Measurements from ENCODE around the gene LECT2.

Gene LECT2

DNA sequence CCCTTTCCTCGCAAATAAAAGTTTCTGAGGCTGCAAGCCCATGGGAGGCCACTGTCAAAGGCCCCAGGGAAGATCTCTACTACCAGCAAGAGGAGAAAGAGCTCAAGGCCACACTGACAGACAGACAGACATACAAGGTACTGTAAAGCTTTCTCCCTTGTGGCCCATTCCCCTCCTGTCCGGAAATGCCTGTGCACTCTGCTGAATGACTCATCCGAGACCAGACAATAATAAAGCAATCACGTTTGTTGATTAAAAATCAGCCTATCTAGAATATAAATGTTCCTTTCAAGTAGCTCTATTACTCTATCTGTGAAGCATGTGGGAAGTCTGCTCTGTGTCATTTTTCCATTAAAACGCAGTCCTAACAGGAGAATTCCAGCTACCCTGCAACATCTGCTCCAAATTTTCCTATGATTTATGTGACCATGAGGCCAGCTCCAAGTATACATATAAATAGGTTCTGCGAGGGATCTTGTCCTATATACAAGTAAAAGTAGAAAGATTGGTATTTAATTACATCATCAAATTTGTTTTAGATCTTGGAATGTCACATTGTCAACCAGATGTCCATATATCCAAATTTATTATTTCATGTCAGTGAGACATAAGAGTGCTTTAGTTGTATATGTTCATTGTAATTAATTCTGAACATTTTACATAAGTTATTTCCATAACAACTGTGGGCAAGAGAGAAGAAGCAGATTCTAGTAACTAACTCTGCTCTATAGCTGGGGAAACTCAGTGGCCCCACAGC, 39.3 kb upstream of the LECT2 start:
- Histone ChIP-seq H3K9me3 (no peaks in the 10 kb centered on the region), H3K4me2 (0 out of 2 replicates have a peak overlapping the region, but pooled peaks have one; percentile 3), H3K27me3 (no peaks in the 10 kb centered on the region), H3K4me3 (no peak overlapping the region), H3K4me1 (peaks cover 20% of the 10 kb centered on the region), H3K36me3 (no peaks in the 10 kb centered on the region), H3K27ac (no peak overlapping the region), H4K20me1 (no peaks in the 10 kb centered on the region), H3K9ac (no peak overlapping the region)
- no peak for TF ChIP-seq Cebpa-rat (IDR thresholded peaks at IDR 0.05)

DNA sequence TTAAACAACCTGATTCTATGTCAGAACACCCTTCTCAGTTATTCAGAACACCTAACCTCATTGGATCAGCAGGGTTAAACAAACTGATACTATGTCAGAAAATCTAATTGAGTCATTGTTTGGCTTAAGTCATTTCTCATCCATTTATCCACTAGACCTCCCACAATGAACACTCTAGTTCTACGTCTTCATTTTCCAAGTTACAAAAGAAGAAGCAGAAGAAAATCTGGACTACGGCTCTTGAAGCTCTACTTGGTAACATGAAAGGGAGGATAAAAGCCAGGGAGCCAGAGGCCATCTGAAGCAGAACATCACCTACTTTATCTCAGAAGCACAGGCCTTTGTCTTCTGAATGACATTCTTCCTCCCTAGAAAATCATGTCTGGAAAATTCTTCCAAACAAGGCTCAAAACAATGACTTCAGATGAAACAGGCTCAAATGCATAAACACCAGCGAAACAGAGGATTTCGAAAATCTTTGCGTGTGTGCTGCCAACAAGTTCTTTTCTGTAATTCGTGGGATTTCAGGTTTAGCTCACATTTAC, 38.6 kb upstream of the LECT2 start:
- TF ChIP-seq Cebpa-rat (IDR thresholded peaks at IDR 0.05), result no peak
- no peak overlapping the region for H3K4me3 ChIP-seq
- H3K9ac ChIP-seq, result no peak overlapping the region
- H4K20me1 ChIP-seq, result no peaks in the 10 kb centered on the region
- 0 out of 2 replicates have a peak overlapping the region, but pooled peaks have one; percentile 3 for H3K4me2 ChIP-seq
- no peaks in the 10 kb centered on the region for H3K9me3 ChIP-seq
- H3K36me3 ChIP-seq, result no peaks in the 10 kb centered on the region
- H3K27ac ChIP-seq, result no peak overlapping the region
- H3K4me1 ChIP-seq, result peaks cover 20% of the 10 kb centered on the region
- H3K27me3 ChIP-seq, result no peaks in the 10 kb centered on the region

DNA sequence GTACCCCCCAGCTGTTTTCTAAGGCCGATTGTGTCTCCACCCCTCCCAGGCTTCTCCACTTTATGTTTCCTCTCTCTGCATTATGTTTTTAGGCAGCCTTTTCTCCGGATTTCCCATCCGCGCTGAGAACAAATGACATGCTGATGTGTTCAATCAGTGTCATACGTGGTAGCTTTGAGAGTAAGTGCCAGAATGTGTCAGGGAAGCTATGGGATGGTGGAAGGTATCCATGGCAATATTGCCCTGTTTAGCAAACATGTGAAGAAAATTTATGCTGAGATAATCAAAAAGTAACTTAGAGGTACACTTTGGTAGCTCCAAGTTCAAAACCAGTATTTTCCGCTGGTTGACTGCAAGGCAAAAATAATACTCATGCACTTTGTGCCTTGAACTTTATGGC, 36.6 kb upstream of the LECT2 start:
- H3K27me3 ChIP-seq, result no peaks in the 10 kb centered on the region
- no peak for TF ChIP-seq Cebpa-rat (IDR thresholded peaks at IDR 0.05)
- H3K4me2 ChIP-seq, result no peak overlapping the region
- no peak overlapping the region for H3K9ac ChIP-seq
- no peaks in the 10 kb centered on the region for H4K20me1 ChIP-seq
- H3K4me3 ChIP-seq, result no peak overlapping the region
- H3K4me1 ChIP-seq, result peaks cover 16% of the 10 kb centered on the region
- no peaks in the 10 kb centered on the region for H3K9me3 ChIP-seq
- H3K27ac ChIP-seq, result no peak overlapping the region
- no peaks in the 10 kb centered on the region for H3K36me3 ChIP-seq

DNA sequence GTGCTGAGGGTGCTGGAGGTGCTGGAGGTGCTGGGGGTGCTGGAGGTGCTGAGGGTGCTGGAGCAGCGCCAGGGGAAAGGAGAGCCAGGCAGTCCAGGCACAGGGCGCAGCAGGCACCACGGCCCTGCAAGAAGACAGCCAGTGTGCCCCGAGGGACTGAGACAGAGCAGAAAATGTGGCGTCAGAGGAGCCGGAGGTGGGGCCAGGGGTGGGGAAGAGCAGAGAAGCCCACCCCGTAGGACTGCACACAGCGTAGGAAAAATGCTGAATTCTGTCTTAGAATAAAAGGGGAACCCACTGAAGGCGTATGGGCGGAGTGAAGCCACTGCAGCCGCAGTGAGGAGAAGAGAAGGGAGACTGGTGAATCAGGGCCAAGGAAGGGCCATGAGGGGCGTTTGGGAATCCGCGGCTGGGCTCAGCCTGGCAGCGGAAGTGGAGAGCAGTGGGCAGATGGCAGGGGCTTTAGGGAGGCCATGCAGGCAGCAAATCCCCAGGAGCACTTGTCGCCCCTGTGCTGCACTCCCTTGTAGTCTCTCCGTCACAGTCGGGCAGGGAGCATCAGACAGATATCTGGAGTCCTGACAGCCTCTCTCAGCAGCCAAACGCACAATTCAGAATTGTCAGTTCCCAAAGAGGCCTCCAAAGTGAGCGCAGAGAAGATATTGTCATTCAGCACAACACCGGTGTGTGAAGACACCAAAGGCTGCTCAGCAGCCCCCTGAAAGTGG, 35.9 kb upstream of the LECT2 start:
- H3K27ac ChIP-seq, result no peak overlapping the region
- peaks cover 8% of the 10 kb centered on the region for H3K4me1 ChIP-seq
- TF ChIP-seq Cebpa-rat (IDR thresholded peaks at IDR 0.05), result no peak
- H4K20me1 ChIP-seq, result no peaks in the 10 kb centered on the region
- H3K4me3 ChIP-seq, result no peak overlapping the region
- no peaks in the 10 kb centered on the region for H3K36me3 ChIP-seq
- no peaks in the 10 kb centered on the region for H3K9me3 ChIP-seq
- no peak overlapping the region for H3K9ac ChIP-seq
- no peak overlapping the region for H3K4me2 ChIP-seq
- H3K27me3 ChIP-seq, result no peaks in the 10 kb centered on the region

DNA sequence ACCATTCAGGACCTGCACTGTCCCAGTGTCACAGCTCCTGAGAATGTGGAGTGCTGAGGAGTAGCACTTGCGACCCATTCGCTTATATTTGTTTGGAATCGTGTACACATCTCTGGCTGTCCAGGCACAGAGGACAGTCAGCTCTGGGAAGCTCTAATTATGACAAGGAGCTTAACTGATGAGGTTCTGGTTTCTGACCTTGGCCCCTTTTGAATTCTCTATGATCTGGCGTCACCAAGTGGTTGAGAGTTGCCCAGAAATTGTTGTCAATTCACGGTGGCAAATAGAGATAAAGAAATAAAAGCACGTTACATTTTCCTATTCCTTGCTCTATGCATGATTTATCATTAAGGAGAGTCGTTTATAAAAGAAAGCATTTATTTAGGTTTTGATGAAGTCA, 34.9 kb upstream of the LECT2 start:
- Histone ChIP-seq H3K36me3 (no peaks in the 10 kb centered on the region), H3K4me1 (peaks cover 8% of the 10 kb centered on the region), H3K27ac (no peak overlapping the region), H3K4me2 (no peak overlapping the region), H4K20me1 (no peaks in the 10 kb centered on the region), H3K4me3 (no peak overlapping the region), H3K9ac (no peak overlapping the region), H3K27me3 (no peaks in the 10 kb centered on the region), H3K9me3 (no peaks in the 10 kb centered on the region)
- no peak for TF ChIP-seq Cebpa-rat (IDR thresholded peaks at IDR 0.05)

DNA sequence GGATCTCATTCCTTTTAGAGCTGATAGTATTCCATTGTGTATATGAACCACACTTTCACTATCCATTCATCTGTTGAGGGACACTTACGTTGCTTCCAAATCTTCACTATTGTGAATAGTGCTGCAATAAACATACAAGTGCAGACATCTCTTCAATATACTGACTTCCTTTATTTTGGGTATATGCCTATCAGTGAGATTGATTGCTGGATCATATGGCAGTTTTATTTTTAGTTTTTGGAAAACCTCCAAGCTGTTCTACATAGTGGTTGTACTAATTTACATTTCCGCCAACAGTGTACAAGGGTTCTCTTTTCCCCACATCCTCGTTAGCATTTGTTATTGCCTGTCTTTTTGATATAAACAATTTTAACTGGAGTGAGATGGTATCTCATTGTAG, 33.8 kb upstream of the LECT2 start:
- Histone ChIP-seq H3K9me3 (no peaks in the 10 kb centered on the region), H3K27me3 (no peaks in the 10 kb centered on the region), H4K20me1 (no peaks in the 10 kb centered on the region), H3K36me3 (no peaks in the 10 kb centered on the region), H3K4me3 (no peak overlapping the region), H3K27ac (no peak overlapping the region), H3K4me2 (no peak overlapping the region), H3K9ac (no peak overlapping the region), H3K4me1 (peaks cover 2% of the 10 kb centered on the region; the same call in 1 of the 2 replicates)
- TF ChIP-seq Cebpa-rat (IDR thresholded peaks at IDR 0.05), result no peak

DNA sequence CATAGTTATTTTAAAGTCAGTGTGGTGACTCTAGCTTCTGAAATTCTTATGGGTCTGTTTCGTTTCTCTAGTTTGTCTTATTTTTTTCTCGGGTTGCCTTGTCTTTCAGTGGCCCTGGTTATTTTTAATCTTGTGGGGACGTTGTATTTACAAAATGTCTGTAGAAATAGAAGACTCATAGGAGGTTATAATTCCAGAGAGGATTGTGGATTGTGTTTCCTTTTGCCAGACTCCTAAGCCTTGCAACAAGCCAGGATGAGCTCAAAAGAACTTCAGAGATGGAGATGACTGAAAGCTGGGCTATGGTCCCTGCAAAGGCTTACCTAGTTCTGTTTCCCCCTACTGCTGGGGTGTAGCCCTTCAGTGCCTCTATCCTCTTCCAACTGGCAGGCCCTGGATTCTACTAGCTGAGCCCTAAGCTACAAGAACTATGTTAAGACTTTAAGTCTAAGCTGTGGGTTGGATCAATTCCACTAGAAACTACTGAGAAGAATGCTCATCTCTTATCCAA, 32.2 kb upstream of the LECT2 start:
- no peak overlapping the region for H3K9ac ChIP-seq
- no peak for TF ChIP-seq Cebpa-rat (IDR thresholded peaks at IDR 0.05)
- no peak overlapping the region for H3K4me3 ChIP-seq
- no peaks in the 10 kb centered on the region for H3K36me3 ChIP-seq
- H3K27me3 ChIP-seq, result no peaks in the 10 kb centered on the region
- no peaks in the 10 kb centered on the region for H4K20me1 ChIP-seq
- H3K9me3 ChIP-seq, result peaks cover 3% of the 10 kb centered on the region; the same call in 1 of the 2 replicates
- no peak overlapping the region for H3K4me2 ChIP-seq
- H3K27ac ChIP-seq, result no peak overlapping the region
- H3K4me1 ChIP-seq, result no peaks in the 10 kb centered on the region

DNA sequence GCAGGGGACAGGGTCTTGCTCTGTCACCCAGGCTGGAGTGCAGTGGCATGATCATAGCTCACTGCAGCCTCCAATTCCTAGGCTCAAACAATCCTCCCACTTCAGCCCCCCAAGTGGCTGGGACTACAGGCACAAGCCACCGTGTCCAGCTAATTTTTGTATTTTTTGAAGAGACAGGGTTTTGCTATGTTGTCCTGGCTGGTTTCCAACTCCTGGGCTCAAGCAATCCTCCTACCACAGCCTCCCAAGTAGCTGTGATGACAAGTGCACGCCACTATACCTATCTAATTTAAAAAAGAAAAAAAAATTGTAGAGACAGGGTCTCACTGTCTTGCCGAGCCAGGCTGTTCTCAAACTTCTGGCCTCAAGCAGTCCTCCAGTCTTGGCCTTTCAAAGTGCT, 31.6 kb upstream of the LECT2 start:
- Histone ChIP-seq H3K4me3 (no peak overlapping the region), H4K20me1 (no peaks in the 10 kb centered on the region), H3K27me3 (no peaks in the 10 kb centered on the region), H3K9ac (no peak overlapping the region), H3K36me3 (no peaks in the 10 kb centered on the region), H3K4me2 (no peak overlapping the region), H3K4me1 (no peaks in the 10 kb centered on the region), H3K9me3 (peaks cover 3% of the 10 kb centered on the region; the same call in 1 of the 2 replicates), H3K27ac (no peak overlapping the region)
- no peak for TF ChIP-seq Cebpa-rat (IDR thresholded peaks at IDR 0.05)

DNA sequence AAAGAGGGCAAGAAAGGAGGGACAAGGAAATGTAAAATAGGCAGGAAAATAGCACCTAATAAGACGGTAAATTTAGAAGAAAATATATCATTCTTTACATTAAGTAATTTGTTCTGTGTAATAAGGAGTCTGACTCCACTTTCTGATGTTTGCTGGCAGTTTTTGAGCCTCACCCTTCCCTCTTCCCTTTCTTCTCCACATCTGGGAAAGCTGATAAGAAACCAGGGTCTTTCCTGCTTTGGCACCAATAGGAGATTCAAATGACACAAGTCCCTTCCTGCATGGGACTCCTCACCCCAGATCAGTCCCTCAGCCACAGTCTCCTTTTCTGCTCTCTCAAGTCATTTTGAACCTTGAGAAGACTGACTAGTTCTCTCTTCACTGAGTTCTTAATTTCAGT, 31.2 kb upstream of the LECT2 start:
- no peak overlapping the region for H3K9ac ChIP-seq
- H4K20me1 ChIP-seq, result no peaks in the 10 kb centered on the region
- peaks cover 3% of the 10 kb centered on the region; the same call in 1 of the 2 replicates for H3K9me3 ChIP-seq
- no peaks in the 10 kb centered on the region for H3K27me3 ChIP-seq
- no peaks in the 10 kb centered on the region for H3K4me1 ChIP-seq
- no peaks in the 10 kb centered on the region for H3K36me3 ChIP-seq
- TF ChIP-seq Cebpa-rat (IDR thresholded peaks at IDR 0.05), result no peak
- no peak overlapping the region for H3K27ac ChIP-seq
- H3K4me2 ChIP-seq, result no peak overlapping the region
- H3K4me3 ChIP-seq, result no peak overlapping the region

DNA sequence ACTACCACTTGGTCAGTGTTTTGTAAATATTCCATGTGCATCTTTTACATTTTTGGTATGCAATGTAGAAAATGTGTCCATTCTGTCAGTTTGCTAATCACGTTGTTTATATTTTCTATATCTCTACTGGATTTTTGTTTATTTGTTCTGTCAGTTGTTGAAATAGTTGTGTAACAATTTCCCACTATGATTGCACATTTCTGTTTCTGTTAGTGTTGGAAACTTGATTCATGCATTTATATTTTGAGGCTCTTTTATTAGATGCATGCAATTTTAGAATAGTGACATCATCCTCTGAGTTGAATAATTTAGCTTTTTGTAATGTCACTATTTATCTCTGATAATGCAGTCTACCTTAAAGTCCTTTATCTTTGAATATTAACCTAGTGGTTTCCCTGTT, 25.8 kb upstream of the LECT2 start:
- H4K20me1 ChIP-seq, result no peaks in the 10 kb centered on the region
- H3K27ac ChIP-seq, result no peak overlapping the region

More for the DNA sequence above, 25.8 kb upstream of the LECT2 start:
- Histone ChIP-seq H3K4me3 (no peak overlapping the region), H3K4me1 (no peaks in the 10 kb centered on the region), H3K4me2 (no peak overlapping the region), H3K9ac (no peak overlapping the region), H3K9me3 (peaks cover 3% of the 10 kb centered on the region; the same call in 1 of the 2 replicates), H3K27me3 (no peaks in the 10 kb centered on the region), H3K36me3 (no peaks in the 10 kb centered on the region)
- TF ChIP-seq Cebpa-rat (IDR thresholded peaks at IDR 0.05), result no peak
